CD4-positive, alpha-beta T cell treated with Interleukin-15 for 1 hour (primary cell): ENCODE data around the gene HSPB2.
A peak's percentile ranks its signal among the peaks of the same experiment; 100 is the strongest.
"Not testable (repeated sequence)": the region's sequence is repeated elsewhere in the genome, so short reads cannot be mapped to it uniquely, and the experiment has no call there.

Experiments used
- DNase-seq: peaks from one replicate; pipeline ENCODE4 v3.0.0-alpha.2; 2020

The HSPB2 gene

DNA sequence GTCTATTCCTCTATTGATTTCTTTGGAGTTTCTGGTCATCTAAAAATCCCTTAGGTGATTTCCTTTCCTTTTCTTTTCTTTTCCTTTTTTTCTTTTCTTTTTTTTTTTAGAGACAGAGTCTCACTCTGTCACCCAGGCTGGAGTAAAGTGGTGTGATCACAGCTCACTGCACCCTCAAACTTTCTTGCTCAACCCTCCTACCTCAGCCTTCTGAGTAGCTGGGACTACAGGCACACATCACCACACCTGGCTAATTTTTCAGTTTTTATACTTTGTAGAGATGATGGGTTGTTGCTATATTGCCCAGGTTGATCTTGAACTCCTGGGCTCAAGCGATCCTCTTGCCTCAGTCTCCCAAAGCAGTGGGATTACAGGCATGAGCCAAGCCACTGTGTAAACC is 4.2 kb downstream of the HSPB2 start:
- DNase-seq, result no peak

DNA sequence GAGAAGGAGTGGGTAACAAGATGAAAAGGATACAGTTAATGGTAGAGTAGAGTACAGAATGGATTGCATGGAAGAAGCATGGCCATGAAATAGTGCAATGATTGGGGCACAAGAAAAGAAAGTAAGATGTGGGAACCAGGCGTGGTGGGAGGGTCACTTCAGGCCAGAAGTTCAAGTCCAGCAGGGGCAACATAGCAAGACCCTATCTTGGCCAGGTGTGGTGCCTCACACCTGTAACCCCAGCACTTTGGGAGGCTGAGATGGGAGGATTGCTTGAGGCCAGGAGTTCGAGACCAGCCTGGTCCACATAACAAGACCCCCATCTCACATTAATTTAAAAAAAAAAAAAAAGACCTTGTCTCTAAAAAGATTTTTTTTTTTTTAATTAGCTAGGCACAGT is 4.8 kb downstream of the HSPB2 start:
- DNase-seq, result no peak

GRCh38 chr11:111917788-111918187 is 5.3 kb downstream of the HSPB2 start:
- DNase-seq, result no peak

GRCh38 chr11:111918390-111919256 is 6.1 kb downstream of the HSPB2 start, which contains the start of gene C11orf52:
C11orf52 (plus strand) TSS chr11:111918913; CDS start chr11:111918973, 60 bp downstream.
- DNase-seq, result no peak

- DNase-seq, result no peak
Measured at GRCh38 chr11:111920908-111921307, 8.4 kb downstream of the HSPB2 start.

DNA sequence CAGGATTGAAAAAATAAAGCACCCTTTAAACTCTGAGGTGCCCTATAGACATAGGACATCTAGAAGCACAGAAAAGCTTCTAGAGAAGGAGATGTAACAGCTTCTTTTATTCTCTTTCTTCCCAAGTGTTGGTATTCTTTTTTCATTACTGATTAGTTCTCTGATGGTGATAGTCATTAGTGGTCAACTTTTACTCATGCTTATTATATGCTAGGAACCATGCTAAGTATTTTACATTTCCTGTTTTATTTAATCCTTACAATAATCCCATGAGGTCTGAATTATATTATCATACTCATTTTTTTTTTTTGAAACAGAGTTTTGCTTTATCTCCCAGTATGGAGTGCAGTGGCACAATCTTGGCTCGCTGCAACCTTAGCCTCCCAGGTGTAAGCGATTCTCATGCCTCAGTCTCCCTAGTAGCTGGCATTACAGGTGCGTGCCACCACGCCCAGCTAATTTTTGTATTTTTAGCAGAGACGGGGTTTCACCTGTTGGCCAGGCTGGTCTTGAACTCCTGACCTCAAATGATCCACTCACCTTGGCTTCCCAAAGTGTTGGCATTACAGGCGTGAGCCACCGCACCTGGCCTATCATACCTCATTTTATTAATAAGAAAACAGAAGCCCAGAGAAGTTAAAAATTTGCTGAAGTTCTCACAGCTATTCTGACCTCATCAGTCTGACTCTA is 9.2 kb downstream of the HSPB2 start:
- no peak for DNase-seq

DNA sequence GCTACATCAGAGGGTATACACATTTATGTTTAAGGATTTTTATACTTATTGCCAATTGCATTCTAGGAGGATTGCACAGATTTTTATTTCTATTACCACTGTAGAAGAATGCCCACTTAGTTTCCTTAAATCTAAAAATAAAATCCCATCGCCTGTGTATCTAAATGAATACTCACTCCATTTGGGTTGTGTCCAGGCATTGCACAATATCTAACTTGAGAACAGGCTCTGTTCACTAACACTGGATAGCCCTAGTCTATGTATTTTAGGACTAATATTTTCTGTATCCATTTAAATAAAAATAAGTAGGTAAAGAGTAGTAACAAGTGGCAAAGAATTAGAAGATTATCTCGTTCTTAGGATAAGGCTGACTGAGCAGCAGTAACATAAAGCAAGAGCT is 10.3 kb downstream of the HSPB2 start:
- DNase-seq, result no peak

GRCh38 chr11:111923351-111923788 is 10.8 kb downstream of the HSPB2 start:
- DNase-seq, result no peak

DNA sequence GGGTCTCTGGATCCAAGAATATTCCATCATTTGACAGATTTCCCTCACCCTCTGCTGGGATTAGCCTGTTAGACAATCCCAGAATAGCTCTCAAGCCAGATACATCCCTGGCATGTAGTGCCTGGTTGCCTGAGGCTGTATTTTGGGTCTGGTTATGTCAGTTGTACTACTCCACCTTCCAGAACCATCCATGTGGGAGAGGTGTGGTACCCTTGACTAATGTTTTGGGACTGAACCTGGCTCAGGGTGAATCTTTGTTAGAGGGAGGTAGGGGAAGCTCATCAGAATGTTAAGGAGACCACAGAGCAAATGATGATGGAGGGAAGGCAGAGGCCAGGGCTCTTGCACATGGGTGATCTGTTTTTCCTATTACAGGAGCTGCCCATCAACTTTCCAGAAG is 11.4 kb downstream of the HSPB2 start:
- DNase-seq, result no peak

DNA sequence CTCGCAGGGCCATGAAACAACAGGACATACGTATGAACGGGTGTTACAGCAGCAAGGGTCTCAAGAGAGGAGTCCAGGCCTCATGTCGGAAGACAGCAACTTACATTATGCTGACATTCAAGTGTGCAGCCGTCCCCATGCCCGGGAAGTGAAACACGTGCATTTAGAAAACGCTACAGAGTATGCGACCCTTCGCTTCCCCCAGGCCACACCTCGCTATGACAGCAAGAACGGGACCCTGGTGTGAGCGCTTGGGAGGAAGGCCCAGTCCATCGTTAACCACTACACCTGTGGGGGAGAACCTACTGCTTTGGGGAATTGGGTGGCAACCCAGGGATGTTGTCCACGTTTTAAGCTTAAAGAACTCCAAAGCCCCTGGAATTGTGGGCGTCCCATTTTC is 13.4 kb downstream of the HSPB2 start:
- DNase-seq, result no peak

DNA sequence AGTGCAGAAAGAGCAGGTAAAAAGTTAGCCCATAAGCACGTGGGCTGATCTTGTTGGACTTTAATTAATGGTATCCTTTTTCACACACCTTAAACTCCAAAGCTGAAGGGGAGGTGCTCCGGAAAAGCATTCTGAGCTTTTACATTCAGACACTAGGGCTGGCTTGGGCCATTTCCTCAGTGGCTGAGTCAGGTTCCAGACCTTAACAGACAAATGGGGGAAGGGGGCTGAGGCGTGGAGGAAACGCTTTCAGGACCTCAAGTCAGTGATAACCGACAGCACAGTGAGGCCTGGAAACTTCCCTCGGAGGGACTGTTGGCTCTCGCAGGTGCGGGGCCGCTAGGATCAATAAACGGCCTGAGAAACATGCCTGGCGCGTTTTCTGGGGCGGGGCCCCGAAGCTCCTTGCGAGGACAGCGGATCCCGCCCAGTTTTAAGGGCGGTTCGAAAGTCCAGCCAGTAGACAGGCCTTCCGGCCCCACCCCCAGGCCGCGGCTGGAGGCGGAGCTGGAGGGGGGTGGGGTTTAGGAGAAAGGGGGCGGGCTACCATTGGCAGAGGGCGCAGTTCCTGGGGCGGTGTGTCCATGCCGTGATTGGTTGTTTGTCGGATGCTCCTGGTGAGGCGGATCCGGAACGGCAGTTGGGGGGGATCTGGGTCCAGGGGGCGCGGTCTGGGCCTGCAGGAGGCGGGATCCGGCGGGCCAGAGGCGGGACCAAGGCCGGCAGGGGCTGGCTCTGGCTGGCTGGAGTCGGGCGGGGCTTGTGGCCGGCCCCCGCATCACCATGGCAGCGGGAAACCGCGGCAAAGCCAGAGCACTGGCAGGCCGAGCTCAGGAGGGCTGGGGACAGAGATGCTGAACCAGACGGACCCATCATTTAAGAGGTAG is 14.2 kb downstream of the HSPB2 start:
- peak; percentile 97 for DNase-seq

DNA sequence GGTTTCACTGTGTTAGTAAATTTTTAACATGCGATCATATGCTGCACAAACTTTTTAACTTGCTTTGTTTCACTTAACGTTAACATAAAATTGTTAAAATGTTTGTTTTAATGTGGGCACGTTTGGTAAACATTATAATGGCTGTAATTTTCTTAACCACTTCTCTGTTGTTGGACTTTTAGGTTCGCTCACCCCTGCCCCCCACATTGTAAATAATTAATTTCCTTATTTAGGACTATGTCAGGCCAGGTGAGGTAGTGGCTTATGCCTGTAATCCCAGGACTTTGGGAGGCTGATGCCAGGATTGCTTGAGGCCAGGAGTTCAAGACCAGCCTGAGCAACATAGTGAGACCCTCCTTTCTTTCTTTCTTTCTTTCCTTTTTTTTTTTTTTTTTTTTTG is 17.9 kb downstream of the HSPB2 start:
- DNase-seq, result no peak

GRCh38 chr11:111932611-111932950 is 20.0 kb downstream of the HSPB2 start:
- no peak for DNase-seq

- not testable (repeated sequence) for DNase-seq
Measured at GRCh38 chr11:111933176-111933575, 20.6 kb downstream of the HSPB2 start.

GRCh38 chr11:111933872-111934271 is 21.3 kb downstream of the HSPB2 start:
- no peak for DNase-seq

- DNase-seq, result no peak
Measured at GRCh38 chr11:111934306-111934705, 21.8 kb downstream of the HSPB2 start.

DNA sequence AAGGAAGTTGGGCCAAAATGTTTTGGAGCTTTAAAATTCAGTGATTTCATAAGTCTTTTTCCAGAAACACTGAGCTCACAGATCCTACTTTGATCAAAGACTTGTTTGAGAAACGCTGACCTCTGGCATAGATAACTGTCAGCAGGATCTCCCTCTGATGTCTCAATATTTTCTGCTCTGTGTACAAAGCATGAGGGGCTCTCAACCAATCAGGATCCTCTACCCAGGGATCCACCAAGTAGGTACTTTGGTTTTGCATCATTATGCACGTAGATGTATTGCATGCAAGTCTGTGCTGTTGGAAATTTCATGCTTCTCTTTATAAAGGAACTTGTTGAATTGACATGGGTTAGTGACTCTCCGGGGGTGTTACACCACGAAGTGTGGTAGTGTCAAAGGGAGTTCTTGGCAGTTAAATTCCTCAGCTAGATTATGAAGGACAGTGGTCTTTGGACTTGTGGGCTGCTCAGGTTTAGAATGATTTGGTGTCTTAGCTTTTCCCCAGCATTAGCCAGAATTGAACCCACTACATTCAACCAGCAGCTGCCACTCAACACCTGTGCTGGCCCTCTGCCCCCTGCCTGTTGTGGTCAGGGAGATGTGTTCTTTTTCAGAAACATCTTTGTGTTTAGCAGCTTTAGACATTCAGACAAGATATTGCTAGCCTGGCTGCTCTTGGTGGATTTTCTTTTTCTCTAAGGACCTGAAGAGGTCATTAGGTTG is 22.9 kb downstream of the HSPB2 start:
- no peak for DNase-seq

GRCh38 chr11:111936040-111936540 is 23.6 kb downstream of the HSPB2 start:
- DNase-seq, result no peak

DNA sequence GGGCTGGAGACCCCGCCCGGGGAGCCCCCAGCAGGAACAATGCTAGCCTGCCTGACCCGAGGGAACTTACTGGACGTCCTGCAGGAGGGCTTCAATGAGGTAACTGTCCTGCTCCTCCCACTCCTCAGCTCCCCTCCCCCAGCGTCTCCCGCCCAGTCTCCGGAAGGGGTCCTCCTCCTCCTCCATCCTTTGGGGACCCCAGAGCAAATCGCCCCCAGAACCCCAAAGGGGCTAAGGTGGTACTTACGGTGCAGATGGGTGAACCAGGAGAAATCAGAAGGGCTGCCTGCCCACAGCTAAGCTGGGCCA is 24.9 kb downstream of the HSPB2 start:
- no peak for DNase-seq

GRCh38 chr11:111937844-111938243 is 25.3 kb downstream of the HSPB2 start:
- DNase-seq, result no peak

DNA sequence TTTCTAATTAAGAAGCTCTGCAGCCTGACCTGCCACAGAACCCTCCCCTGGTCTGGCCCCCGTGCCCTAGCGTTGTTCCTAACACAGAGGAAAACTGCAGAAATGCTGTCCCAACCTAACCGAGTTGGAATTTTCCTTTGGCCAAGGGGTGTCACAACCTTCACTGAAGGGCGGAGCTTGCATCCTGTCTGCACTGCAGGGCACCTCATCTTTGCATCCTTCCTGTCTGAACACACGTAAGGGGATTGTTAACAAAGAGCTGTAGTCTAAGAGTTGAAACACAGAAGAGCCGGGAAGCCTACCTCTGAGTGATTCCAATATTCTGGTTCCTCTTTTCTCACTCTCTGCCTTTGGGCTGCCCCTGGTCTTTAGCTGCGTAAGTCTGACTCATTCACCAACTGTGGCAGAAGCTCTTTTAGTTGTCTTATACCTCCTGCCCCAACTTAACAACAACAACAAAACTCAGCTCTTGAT is 26.2 kb downstream of the HSPB2 start:
- peak; percentile 53 for DNase-seq

GRCh38 chr11:111939836-111940604 is 27.5 kb downstream of the HSPB2 start:
- DNase-seq, result no peak
